GM06990 (cell line): ENCODE data around the gene INMT.

Experiments used
- DNase-seq: peaks from one replicate; pipeline ENCODE4 v3.0.0-alpha.2; 2011; ENCODE audit not compliant: insufficient read length; ENCODE audit errors: extremely low read depth
- H3K27me3 ChIP-seq: replicated peaks from 2 replicates; pipeline ENCODE4 v1.6.0; 2011; ENCODE audit warnings: low read length; ENCODE audit not compliant: control insufficient read depth, insufficient read depth
- H3K36me3 ChIP-seq: 2 replicates; pipeline ENCODE4 v1.5.1; 2011; ENCODE audit warnings: low read length; ENCODE audit not compliant: control insufficient read depth, insufficient read depth
- H3K4me3 ChIP-seq: replicated peaks from 2 replicates; pipeline ENCODE4 v1.5.1; 2011; ENCODE audit warnings: low read depth, mild to moderate bottlenecking, control low read depth, low read length
- CTCF ChIP-seq: IDR thresholded peaks from 2 replicates; pipeline ENCODE4 v1.5.1; 2011; ENCODE audit warnings: low read length, control low read depth, mild to moderate bottlenecking, inconsistent platforms; ENCODE audit not compliant: insufficient read depth, poor library complexity, severe bottlenecking

INMT gene

GRCh38 chr7:30796105-30796869 lies 44.4 kb downstream of the INMT start:
- no peaks in the 10 kb centered on the region for H3K27me3 ChIP-seq
- no peaks in the 10 kb centered on the region for H3K36me3 ChIP-seq
- no peak for DNase-seq
- no peak for TF ChIP-seq CTCF
- no peak overlapping the region for H3K4me3 ChIP-seq

- no peaks in the 10 kb centered on the region for H3K36me3 ChIP-seq
- DNase-seq: no peak
- no peaks in the 10 kb centered on the region for H3K27me3 ChIP-seq
- TF ChIP-seq CTCF: no peak
- H3K4me3 ChIP-seq: no peak overlapping the region
Observed at GRCh38 chr7:30797176-30798040, 45.5 kb downstream of the INMT start.

- no peak overlapping the region for H3K4me3 ChIP-seq
- no peaks in the 10 kb centered on the region for H3K27me3 ChIP-seq
- no peak for TF ChIP-seq CTCF
- H3K36me3 ChIP-seq: no peaks in the 10 kb centered on the region
- peak; percentile 68 for DNase-seq
Observed at GRCh38 chr7:30799206-30799975, 47.5 kb downstream of the INMT start.

GRCh38 chr7:30799976-30800661 lies 48.2 kb downstream of the INMT start:
- H3K4me3 ChIP-seq: no peak overlapping the region
- no peak for TF ChIP-seq CTCF
- DNase-seq: no peak
- no peaks in the 10 kb centered on the region for H3K36me3 ChIP-seq
- no peaks in the 10 kb centered on the region for H3K27me3 ChIP-seq

- no peak overlapping the region for H3K4me3 ChIP-seq
- DNase-seq: no peak
- peak; percentile 68 for TF ChIP-seq CTCF
Observed at GRCh38 chr7:30800785-30801252, 48.9 kb downstream of the INMT start.

More at GRCh38 chr7:30800785-30801252, 48.9 kb downstream of the INMT start:
- Histone ChIP-seq H3K27me3 (no peaks in the 10 kb centered on the region), H3K36me3 (no peaks in the 10 kb centered on the region)
